ENCODE data around the gene MED27. TPM values are rescaled to one million over a fixed set of nuclear protein-coding genes. Genes with fewer than 3 reads are reported as not detected.

MED27 gene
- total RNA-seq, 1 donor from 2014 or later, result 31.3 TPM

- H3K4me3 Mint-ChIP-seq, result no peak overlapping the region
- TF ChIP-seq, protein P1, sequence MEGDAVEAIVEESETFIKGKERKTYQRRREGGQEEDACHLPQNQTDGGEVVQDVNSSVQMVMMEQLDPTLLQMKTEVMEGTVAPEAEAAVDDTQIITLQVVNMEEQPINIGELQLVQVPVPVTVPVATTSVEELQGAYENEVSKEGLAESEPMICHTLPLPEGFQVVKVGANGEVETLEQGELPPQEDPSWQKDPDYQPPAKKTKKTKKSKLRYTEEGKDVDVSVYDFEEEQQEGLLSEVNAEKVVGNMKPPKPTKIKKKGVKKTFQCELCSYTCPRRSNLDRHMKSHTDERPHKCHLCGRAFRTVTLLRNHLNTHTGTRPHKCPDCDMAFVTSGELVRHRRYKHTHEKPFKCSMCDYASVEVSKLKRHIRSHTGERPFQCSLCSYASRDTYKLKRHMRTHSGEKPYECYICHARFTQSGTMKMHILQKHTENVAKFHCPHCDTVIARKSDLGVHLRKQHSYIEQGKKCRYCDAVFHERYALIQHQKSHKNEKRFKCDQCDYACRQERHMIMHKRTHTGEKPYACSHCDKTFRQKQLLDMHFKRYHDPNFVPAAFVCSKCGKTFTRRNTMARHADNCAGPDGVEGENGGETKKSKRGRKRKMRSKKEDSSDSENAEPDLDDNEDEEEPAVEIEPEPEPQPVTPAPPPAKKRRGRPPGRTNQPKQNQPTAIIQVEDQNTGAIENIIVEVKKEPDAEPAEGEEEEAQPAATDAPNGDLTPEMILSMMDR (conservative IDR thresholded peaks at IDR 0.05), result no peak
- no peaks in the 10 kb centered on the region for H3K27me3 Mint-ChIP-seq (ENCODE audit: low read depth)
- H3K27ac Mint-ChIP-seq (ENCODE audit: unreplicated experiment), result no peak overlapping the region
- H3K36me3 Mint-ChIP-seq (ENCODE audit: low read depth), result peaks cover 7% of the 10 kb centered on the region
- H3K4me1 Mint-ChIP-seq, result peaks cover under 1% of the 10 kb centered on the region
- H3K9me3 Mint-ChIP-seq, result no peaks in the 10 kb centered on the region
- no peak for DNase-seq (ENCODE audit: low read depth, low spot score)
Measured at GRCh38 chr9:131905144-131905543, 174.5 kb downstream of the MED27 start.

GRCh38 chr9:131899296-131900228 is 180.1 kb downstream of the MED27 start:
- DNase-seq (ENCODE audit: low read depth, low spot score), result no peak
- Mint-ChIP-seq H3K27me3 (ENCODE audit: low read depth) (no peaks in the 10 kb centered on the region), H3K36me3 (ENCODE audit: low read depth) (no peaks in the 10 kb centered on the region), H3K9me3 (no peaks in the 10 kb centered on the region), H3K4me3 (no peak overlapping the region), H3K4me1 (peaks cover 12% of the 10 kb centered on the region), H3K27ac (ENCODE audit: unreplicated experiment) (peak overlapping the region; percentile 22)
- TF ChIP-seq, protein P1 (conservative IDR thresholded peaks at IDR 0.05), result no peak

GRCh38 chr9:131892902-131893500 is 186.7 kb downstream of the MED27 start:
- no peak overlapping the region for H3K4me3 Mint-ChIP-seq
- no peaks in the 10 kb centered on the region for H3K9me3 Mint-ChIP-seq
- H3K4me1 Mint-ChIP-seq, result peaks cover 14% of the 10 kb centered on the region

GRCh38 chr9:131892162-131892707 is 187.4 kb downstream of the MED27 start:
- Mint-ChIP-seq H3K4me3 (no peak overlapping the region), H3K9me3 (no peaks in the 10 kb centered on the region), H3K36me3 (ENCODE audit: low read depth) (peaks cover 6% of the 10 kb centered on the region), H3K4me1 (peaks cover 14% of the 10 kb centered on the region), H3K27ac (ENCODE audit: unreplicated experiment) (no peak overlapping the region), H3K27me3 (ENCODE audit: low read depth) (no peaks in the 10 kb centered on the region)
- DNase-seq (ENCODE audit: low read depth, low spot score), result no peak
- TF ChIP-seq, protein P1 (conservative IDR thresholded peaks at IDR 0.05), result no peak

More at GRCh38 chr9:131892902-131893500, 186.7 kb downstream of the MED27 start:
- no peaks in the 10 kb centered on the region for H3K27me3 Mint-ChIP-seq (ENCODE audit: low read depth)
- TF ChIP-seq, protein P1 (conservative IDR thresholded peaks at IDR 0.05), result no peak
- no peak for DNase-seq (ENCODE audit: low read depth, low spot score)
- H3K27ac Mint-ChIP-seq (ENCODE audit: unreplicated experiment), result no peak overlapping the region
- peaks cover 6% of the 10 kb centered on the region for H3K36me3 Mint-ChIP-seq (ENCODE audit: low read depth)

DNA sequence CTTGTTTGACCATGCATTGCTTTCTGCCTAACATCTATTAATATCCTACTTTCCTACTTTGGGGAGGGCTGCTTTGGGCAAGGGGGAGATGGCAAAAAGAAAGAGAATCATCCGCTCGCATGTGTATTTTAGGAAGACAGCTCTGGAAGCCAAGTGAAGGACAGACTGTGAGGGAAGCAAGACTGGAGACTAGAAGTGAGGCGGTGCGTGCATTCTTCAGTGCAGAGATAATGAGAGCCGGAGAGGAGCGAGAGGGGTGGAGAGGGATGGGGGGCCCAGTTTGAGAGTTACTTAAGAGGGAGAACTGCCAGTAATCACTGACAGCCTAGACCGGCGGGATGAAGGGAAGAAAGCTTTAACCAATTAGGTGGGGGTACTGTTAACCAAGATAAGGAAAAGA is 188.1 kb downstream of the MED27 start:
- no peak overlapping the region for H3K4me3 Mint-ChIP-seq
- H3K36me3 Mint-ChIP-seq (ENCODE audit: low read depth), result peaks cover 6% of the 10 kb centered on the region
- no peaks in the 10 kb centered on the region for H3K27me3 Mint-ChIP-seq (ENCODE audit: low read depth)
- DNase-seq (ENCODE audit: low read depth, low spot score), result no peak
- TF ChIP-seq, protein P1 (conservative IDR thresholded peaks at IDR 0.05), result no peak
- H3K4me1 Mint-ChIP-seq, result peaks cover 14% of the 10 kb centered on the region
- no peak overlapping the region for H3K27ac Mint-ChIP-seq (ENCODE audit: unreplicated experiment)
- no peaks in the 10 kb centered on the region for H3K9me3 Mint-ChIP-seq

Measured in neural crest cell (in vitro differentiated cells).